ENCODE measurements around the gene C19orf73.

DNA sequence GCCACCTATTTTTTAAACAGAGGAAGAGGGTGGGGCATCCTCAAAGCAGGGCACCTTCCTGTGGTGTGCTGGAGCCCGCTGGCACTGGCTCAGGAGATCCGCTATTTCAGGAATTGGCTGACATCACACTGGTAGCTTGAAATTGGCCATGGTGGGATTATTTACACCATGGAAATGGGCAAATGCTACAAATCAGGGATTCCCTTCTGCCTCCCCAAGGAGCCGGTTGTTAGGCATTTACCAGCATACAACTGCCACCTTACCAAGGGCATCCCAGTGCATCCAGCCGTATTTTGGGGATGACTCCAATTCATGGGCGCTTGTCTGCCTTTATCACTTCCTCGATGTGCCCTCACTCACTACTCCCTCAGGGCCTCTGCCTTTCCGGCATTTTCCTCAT is 22.0 kb upstream of the C19orf73 start:
- no peak for TF ChIP-seq CTCF (conservative IDR thresholded peaks at IDR 0.05 in 1 of 2, IDR thresholded peaks at IDR 0.05 in 1 of 2; ENCODE audit: low read depth in 1 of 2, low read length in 2 of 2)
- TF ChIP-seq EZH2 (IDR thresholded peaks at IDR 0.05; ENCODE audit: low read length, missing control alignments), result no peak
